ENCODE data around the gene LRRC66.

The LRRC66 gene

GRCh38 chr4:51958199-51958968 is 61.8 kb downstream of the LRRC66 start:
- DNase-seq (ENCODE audit: low spot score) = no peak
- TF ChIP-seq CTCF (IDR thresholded peaks at IDR 0.05; ENCODE audit: extremely low read depth, missing control alignments) = no peak
